Testis (tissue), 2 donors: ENCODE results near the gene CNST.

ENCODE experiments used
- POLR2A ChIP-seq: fragments of 450-650 bp; IDR thresholded peaks from one replicate; pipeline ENCODE4 v1.6.1; 2017; ENCODE audit warnings: antibody characterized with exemption, mild to moderate bottlenecking, moderate library complexity
- TF ChIP-seq, protein P1 (sequence below), 3 experiments: fragments of 450-650 bp in 2 of 3; fragments of 200-600 bp in 1 of 3; sonication (generic) in 1 of 3; IDR thresholded peaks; one replicate each; pipeline ENCODE4 v1.5.1; 2016 to 2019; ENCODE audit warnings: antibody characterized with exemption in 3 of 3, mild to moderate bottlenecking in 2 of 3, moderate library complexity in 1 of 3

DNA sequence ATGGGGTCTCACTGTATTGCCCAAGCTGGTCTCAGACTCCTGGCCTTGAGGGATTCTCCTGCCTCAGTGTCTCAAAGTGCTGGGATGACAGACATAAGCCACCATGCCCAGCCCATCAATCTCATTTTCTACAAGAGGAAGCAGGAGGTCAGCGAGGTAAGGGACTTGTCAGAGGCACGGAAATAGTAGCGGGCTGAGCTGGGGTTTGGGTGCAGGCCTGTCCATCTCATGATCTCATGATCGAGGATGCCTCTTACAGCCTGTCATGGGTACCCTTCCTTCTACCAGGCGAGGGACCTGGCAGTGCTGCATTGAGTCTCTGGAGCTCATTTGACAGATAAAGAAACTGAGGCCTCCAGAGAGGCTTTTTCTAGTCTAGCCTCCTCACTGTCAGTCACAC is 129.4 kb downstream of the CNST start:
- TF ChIP-seq, protein P1, sequence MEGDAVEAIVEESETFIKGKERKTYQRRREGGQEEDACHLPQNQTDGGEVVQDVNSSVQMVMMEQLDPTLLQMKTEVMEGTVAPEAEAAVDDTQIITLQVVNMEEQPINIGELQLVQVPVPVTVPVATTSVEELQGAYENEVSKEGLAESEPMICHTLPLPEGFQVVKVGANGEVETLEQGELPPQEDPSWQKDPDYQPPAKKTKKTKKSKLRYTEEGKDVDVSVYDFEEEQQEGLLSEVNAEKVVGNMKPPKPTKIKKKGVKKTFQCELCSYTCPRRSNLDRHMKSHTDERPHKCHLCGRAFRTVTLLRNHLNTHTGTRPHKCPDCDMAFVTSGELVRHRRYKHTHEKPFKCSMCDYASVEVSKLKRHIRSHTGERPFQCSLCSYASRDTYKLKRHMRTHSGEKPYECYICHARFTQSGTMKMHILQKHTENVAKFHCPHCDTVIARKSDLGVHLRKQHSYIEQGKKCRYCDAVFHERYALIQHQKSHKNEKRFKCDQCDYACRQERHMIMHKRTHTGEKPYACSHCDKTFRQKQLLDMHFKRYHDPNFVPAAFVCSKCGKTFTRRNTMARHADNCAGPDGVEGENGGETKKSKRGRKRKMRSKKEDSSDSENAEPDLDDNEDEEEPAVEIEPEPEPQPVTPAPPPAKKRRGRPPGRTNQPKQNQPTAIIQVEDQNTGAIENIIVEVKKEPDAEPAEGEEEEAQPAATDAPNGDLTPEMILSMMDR (IDR thresholded peaks at IDR 0.05), result no peak
- TF ChIP-seq POLR2A, result no peak
